Dermis microvascular lymphatic vessel endothelial cell (primary cell): ENCODE measurements around the gene LRRC39. TPM values are rescaled to one million over a fixed set of nuclear protein-coding genes. Genes with fewer than 3 reads are reported as not detected.
"Not testable (repeated sequence)": the region's sequence is repeated elsewhere in the genome, so short reads cannot be mapped to it uniquely, and the experiment has no call there.

Source experiments
- DNase-seq, 2 donors: peaks; one replicate each; pipeline versions ENCODE4 v3.0.0 to v3.0.0-alpha.2; 2010; ENCODE audit warnings: low read depth in 2 of 2
- total RNA-seq: library from RNA; depleted of rRNA; stranded (reverse); fragments of >200 nt; gene quantifications from 2 replicates; pipeline ENCODE4 v1.2.1, GENCODE V29; 2014

The LRRC39 gene
- under 0.01 TPM in 1 of 2 replicates, not detected in the other for total RNA-seq

DNA sequence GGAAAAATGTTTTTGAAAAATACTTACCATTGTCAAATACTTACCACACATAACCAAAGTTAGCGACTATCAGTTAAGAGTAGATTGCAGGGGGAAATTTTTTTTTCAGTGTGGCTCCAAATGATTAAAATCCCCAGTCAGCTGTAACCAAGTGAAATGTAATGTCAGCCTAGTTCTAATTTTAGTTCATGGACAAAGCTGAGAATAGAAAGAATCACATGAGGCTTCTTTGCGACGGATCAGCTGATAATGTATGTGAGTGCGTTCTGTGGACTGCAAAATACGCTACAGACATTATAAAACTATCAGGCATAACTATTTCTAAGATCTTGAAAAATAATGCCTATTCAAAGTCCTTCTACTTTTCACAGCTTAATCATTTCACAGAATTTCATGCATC lies at the start of gene LRRC39:
TSS of gene LRRC39 (minus strand) at position 166 of the 400 bp plus-strand sequence. CDS start 9,740 bp downstream, outside the sequence.
- no peak for DNase-seq

DNA sequence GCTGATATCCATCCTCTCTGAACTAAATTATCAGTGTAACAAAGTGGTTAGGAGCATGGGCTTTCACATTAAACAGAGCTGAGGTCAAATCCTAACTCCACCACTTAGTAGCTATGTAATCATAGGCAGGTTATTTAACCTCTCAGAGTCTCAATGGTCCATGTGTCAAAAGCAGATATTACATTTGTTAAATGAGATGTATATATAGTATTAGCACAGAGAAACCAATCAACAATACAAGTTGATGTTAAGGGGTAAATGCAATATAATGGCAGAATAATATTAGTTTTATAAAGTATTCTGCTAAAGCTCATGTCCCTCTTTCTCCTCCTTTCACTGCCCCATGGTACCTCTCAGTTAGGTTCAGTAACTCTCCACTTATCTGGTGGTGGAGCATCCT lies 44.4 kb upstream of the LRRC39 start:
- no peak for DNase-seq

DNA sequence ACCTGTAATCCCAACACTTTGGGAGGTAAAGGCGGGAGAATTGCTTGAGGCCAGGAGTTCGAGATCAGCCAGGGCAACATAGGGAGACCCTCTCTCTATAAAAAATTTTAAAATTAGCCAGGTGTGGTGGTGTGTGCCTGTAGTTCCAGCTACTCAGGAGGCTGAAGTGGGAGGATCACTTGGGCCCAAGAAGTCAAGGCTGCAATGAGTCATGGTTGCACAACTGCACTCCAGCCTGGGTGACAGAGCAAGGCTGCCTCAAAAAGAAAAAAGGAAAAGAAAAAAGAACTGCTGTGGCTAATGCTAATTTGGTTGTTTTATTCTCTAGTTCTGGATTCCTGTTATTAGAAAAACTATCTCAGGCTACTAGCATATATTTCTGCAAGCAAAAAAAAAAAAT lies 41.8 kb upstream of the LRRC39 start:
- no peak for DNase-seq

DNA sequence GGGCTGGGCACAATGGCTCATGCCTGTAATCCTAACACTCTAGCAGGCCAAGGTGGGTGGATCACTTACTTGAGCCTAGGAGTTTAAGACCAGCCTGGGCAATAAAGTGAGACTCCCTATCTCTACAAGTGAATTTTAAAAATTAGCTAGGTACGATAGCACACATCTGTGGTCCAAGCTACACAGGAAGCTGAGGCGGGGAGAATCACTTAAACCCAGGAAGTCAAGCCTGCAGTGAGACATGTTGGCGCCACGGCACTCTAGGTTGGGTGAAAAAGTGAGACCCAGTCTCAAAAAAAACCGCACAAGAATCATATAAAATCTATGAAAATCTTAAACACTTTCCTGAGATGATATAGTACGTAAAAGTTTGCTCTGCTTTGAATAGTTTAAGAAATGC lies 41.4 kb upstream of the LRRC39 start:
- no peak for DNase-seq

DNA sequence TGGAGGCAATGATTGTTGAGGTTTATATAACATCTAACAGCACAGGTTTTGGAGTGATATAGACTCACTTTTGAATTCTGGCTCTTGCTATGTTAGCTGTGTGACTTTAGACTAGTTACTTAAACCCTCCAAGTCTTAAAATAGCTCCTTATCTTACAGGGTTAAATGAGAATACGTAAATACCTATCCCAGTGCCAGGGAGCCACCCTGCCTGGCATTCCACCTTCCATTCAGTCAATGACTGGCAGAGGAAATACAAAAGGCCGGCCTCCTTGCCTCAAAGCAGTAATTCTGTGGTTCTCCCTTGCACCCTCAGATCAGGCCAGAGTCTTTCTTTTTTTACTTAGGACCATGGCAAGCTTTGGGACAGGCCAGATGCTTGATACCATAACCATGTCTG lies 39.8 kb upstream of the LRRC39 start:
- no peak for DNase-seq

DNA sequence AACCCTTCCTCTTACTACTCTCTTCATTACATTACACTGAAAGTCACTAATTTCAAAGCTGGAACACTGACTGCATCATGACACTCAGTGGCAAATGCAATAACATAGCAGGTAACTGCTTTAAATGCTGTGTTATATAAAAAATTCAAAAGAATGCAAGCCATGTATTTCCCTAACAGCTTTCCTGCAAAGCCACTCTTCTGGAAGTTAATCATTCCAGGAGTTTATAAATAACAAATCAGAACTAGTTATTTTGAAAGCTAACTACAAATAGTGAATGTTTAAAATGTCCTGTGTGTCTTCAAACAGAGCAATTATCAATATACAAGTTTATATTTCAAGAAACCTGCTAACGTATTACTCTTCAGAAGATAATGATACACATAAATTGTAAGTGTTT lies 37.0 kb upstream of the LRRC39 start:
- no peak for DNase-seq

DNA sequence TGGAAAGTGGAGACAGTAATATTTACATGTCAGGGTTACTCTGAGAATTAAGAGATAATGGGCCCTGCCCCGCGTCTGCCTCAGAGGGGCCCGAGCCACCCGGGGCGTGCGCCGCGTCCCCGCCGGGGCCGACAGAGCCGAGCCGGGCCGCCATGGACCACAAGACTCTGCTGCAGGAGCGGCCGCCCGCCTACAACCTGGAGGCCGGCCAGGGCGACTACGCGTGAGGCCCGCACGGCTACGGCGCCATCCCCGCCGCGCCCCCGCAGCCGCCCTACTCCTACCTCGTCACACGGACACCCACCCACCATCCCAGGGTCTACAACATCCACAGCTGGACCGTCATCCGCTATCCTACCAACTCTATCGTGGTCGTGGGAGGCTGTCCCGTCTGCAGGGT lies 35.1 kb upstream of the LRRC39 start:
- no peak for DNase-seq

DNA sequence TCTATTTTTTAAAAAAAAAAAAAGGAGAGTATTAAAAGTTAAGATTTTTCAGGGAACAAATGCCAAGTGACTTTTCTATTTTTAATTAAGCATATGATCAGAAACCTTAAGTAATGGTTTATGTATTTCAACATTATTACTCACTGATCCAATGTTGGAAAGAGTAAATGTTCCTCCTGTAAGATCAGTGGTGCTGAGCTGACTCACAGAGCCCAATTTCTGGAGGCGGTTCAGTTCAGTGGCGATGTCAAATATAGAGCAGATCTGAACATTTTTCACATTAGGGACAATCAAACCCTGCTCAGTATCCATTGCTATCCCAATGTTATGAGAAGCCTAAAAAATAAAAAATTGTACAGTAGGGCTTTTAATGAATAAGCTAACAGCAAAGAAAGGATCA lies 28.2 kb upstream of the LRRC39 start:
- DNase-seq = no peak

DNA sequence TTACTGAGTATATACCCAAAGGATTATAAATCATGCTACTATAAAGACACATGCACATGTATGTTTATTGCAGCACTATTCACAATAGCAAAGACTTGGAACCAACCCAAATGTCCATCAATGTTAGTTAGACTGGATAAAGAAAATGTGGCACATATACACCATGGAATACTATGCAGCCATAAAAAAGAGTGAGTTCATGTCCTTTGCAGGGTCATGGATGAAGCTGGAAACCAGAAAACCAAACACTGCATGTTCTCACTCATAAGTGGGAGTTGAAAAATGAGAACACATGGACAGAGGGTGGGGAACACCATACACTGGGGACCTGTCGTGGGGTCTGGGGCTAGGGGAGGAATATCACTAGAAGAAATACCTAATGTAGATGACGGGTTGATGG lies 27.5 kb upstream of the LRRC39 start:
- not testable (repeated sequence) for DNase-seq

DNA sequence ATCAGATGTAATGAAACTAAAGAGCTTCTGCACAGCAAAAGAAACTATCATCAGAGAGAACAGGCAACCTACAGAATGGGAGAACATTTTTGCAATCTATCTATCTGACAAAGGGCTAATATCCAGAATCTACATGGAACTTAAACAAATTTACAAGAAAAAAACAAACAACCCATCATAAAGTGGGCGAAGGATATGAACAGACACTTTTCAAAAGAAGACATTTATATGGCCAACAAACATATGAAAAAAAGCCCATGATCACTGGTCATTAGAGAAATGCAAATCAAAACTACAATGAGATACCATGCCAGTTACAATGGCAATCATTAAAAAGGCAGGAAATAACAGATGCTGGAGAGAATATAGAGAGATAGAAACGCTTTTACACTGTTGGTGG lies 27.0 kb upstream of the LRRC39 start:
- not testable (repeated sequence) for DNase-seq

DNA sequence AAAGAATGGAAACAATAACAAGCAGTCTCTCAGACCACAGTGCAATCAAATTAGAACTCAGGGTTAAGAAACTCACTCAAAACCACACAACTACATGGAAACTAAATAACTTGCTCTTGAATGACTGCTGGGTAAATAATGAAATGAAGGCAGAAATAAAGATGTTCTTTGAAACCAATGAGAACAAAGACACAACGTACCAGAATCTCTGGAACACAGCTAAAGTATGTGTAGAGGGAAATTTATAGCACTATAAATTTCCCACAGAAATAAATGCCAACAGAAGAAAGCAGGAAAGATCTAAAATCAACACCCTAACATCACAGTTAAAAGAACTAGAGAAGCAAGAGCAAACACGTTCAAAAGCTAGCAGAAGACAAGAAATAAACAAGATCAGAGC lies 24.6 kb upstream of the LRRC39 start:
- DNase-seq = not testable (repeated sequence)

DNA sequence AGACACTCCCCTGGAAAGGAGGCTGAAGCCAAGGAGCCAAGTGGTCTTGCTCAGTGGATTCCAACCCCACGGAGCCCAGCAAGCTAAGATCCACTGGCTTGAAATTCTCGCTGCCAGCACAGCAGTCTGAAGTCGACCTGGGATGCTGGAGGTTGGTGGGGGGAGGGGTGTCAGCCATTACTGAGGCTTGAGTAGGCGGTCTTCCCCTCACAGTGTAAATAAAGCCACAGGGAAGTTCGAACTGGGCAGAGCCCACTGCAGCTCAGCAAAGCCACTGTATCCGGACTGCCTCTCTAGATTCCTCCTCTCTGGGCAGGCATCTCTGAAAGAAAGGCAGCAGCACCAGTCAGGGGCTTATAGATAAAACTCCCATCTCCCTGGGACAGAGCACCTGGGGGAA lies 22.0 kb upstream of the LRRC39 start:
- not testable (repeated sequence) for DNase-seq

DNA sequence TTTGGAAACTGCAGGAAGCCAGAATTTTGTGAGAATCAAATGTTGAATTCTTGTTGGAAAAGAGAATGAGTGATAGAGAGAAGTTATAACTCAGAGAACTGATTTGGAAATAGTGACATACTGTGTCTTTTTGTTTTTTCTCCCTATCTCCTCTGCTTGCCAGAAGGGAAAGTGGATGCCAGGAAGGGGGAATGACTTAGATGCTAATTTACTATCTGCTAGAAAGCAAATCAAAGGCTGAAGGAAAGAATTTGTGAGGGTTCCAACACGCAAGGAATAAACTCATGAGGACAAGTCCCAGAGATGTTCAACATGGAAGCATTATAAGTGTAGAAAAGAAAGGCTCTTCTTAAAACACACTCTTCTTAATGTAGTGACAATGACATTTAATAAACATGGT lies 20.5 kb upstream of the LRRC39 start:
- no peak for DNase-seq

DNA sequence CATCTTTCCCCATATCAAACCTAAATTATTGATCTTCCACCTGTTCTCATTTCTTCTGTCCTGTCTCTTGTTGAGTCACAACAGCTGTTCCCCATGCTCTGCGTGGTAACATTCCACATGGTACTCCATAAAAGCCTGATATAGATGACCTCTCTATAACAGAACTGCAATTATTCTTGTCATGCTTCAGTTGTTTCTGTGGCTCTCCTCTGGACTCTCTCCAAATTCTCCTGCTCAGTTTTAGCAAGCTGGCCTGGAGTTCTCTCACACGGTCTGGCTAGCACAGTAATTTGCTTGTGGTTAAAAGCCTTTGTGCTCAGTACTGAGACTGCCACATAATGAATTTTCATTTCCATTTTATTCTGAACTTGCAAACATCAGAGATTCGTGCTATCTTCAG lies 10.6 kb upstream of the LRRC39 start:
- no peak for DNase-seq

DNA sequence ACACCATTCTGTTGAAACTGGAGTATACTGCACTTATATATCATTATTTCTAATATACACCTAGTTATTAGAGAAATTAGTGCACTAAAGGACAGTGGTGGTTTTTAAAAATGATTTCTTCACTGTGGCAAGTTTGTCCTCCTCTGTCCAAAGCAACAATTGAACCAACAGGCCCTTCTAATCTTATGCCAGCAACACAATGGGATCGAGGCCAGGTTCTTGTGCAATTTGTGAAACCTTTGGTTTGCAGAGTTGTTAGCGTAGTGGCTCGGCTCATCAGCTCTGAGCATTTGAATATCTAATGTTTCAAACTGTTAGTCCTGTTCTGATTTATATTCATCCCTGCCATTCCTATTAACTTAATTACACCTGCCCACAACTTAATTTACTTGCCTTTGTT lies 9.9 kb upstream of the LRRC39 start:
- no peak for DNase-seq

DNA sequence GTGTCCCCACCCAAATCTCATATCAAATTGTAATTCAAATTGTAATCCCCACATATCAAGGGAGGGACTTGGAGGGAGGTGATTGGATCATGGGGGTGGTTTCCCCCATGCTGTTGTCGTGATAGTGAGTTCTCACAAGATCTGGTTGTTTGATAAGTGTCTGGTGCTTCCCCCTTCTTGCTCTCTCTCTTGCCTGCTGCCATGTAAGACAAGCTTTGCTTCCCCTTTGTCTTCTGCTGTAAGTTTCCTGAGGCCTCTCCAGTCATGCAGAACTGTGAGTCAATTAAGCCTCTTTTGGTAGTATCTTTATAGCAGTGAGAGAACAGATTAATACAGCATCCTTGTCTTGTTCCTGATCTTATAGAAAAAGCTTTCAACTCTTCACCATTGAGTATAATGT lies 6.5 kb upstream of the LRRC39 start:
- no peak for DNase-seq

DNA sequence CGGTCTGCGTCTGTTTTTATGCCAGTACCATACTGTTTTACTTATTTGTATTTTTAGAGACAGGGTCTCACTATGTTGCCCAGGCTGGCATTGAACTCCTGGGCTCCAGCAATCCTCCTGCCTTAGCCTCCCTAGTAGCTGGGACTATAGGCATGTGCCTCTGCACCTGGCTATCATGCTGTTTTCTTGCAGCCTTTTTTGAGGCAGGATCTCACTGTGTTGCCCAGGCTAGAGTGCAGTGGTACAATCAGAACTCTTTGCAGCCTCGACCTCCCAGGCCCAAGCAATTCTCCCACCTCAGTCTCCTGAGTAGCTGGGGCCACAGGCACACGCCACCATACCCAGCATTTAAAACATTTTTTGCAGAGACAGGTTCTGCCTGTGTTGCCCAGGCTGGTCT lies 5.3 kb upstream of the LRRC39 start:
- DNase-seq = no peak

DNA sequence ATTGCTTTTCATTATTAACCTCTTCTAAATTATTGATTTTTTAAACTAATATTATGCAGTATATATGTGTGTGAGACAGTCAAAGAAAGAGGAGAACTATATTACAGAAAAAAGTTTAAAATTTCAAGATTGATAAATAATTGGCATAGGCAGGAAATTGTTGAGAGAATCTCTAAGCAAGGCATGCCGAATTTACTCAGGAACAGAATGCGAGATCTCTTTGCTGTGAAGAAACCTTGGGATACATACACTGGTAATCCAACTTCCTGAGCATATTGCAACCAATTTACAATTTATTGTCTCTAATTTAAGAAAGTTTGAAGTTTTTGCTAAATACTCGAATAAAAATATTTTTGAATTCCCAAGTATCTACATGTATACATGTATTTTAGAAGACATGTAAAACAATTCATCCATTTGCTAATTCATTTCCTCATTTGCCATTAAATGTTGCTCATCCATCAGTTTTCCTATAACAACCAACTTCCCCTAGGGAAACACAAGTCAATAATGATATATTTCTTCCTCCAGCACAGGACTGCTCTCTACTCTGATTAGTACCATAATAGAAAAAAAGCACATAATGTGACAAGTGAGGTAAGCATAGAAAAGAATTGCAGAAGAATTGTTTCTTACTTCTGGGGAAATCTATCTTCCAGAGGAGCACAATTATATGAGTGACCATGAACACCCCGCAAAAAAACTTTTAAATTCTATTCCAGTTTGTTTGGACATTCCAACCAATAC lies 588 bp downstream of the LRRC39 start:
- no peak for DNase-seq

DNA sequence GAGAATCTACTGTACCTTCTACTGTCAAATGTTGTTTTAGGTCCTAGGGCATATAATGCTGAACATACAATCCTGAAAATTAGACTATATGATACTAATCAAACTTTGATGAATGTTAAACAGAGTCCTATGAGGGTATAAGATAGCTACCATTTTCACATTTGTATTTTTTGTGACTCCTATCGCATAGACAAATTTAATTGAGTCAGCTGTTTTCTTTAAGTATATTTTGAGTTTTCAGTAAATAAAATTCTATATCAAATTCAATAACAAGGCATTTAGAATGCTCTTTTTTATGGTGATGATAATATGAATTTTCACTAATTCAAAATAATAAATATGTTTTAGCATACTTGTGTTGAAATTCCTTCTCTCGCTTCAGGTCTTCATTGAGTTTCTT lies 10.0 kb downstream of the LRRC39 start:
- no peak for DNase-seq

DNA sequence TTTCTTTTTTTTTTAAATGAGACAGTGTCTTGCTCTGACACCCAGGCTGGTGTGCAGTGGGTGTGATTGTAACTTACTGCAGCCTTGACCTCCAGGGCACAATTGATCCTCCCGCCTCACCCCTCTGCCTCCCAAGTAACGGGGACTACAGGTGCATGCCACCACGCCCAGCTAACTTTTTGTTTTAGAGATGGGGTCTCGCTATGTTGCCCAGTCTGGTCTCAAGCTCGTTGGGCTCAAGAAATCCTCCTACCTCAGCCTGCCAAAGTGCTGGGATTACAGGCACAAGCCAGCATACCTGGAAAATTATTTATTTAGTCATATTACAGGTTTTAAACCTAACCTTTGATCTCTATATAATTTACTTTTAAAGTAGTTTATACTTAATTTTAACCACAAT lies 13.4 kb downstream of the LRRC39 start:
- no peak for DNase-seq

DNA sequence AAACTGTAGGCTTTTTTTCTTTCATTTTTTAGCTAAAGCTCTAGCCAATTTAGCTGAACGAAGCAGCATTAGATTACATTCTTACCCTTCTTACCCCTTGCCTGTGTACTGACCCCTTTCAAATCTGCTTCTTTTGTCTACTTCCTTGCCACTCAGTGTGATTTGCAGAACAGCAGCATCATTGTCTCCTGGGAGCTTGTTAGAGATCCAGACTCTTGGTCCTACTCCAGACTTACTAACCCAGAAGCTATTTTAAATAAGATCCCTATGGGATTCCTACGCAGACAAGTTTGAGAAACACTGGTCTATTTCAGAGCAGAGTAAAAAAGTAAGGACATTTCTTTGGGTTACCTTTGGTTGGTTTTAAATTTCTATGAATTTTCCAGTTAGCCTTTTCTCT lies 13.8 kb downstream of the LRRC39 start:
- no peak for DNase-seq

DNA sequence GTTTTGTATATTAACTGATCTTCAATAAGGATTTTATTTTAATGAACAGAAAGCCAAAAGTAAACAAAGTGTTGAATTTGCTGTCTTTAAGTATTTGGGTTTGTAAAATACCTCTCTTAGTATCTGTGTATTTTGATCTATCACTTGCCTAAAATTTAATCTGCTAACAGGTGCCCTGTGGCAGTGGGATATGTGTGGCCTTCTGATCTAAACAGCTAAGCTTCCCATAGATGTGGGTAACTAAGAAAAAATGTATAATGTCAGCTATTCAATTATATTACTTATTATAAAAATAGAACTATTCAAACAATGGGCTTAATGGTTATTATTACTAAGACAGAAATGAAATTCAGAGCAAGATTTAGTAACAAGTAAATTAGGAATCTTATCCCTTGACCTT lies 15.2 kb downstream of the LRRC39 start:
- no peak for DNase-seq

DNA sequence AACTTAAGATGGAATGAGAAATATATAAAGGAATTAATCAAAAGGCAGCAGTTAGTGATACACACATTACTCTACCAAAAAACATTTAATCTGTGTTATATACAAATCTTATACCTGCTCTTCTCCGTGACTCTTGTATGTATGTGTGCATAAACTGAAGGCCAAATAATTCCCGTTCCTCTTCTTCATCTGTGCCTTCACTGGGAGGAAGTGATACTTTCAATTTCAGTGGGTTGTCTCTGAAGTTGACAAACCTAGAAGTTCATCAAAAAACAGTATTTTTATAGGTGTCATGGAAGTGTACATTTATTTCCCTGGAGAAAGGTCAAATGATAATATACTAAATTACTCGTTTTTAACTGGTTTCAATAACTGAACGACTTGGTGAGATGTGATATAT lies 25.8 kb downstream of the LRRC39 start:
- no peak for DNase-seq

DNA sequence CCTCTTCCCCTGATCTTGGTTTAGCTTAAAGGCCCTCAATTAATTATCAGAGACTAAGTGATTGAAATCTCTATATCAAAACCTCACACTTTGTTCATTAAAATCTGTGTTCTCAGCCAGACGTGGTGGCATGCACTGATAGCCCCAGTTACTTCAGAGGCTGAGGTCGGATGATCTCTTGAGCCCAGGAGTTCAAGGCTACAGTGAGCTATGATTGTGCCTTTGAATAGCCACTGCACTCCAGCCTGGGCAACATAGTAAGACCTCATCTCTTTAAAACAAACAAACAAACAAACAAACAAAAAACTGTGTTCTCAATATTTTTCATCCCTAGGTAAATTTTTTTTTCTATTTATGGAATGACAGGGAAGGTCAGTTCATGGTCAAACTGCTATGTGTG lies 26.4 kb downstream of the LRRC39 start:
- DNase-seq = no peak
